ENCODE measurements around the gene ETF1.

ETF1 gene

GRCh38 chr5:138575194-138576015 lies 32.4 kb upstream of the ETF1 start, which contains the start of gene HSPA9:
Gene HSPA9 (minus strand): TSS chr5:138575401. CDS start chr5:138575318, 83 bp downstream.
- H3K27me3 ChIP-seq (replicated peaks; ENCODE audit: control insufficient read depth, insufficient read depth, low read length, poor library complexity, severe bottlenecking): no peaks in the 10 kb centered on the region
- peak; percentile 93 to 97 (median 94) for DNase-seq
- H3K4me3 ChIP-seq (ENCODE audit: insufficient read depth, low read depth, low read length, poor library complexity, severe bottlenecking): peak within 1 kb of the TSS; percentile 95
- H3K9me3 ChIP-seq (ENCODE audit: control insufficient read depth, low read length): no peaks in the 10 kb centered on the region
- peaks cover 12% of the 10 kb centered on the region for H3K4me1 ChIP-seq (ENCODE audit: control insufficient read depth, insufficient read depth, low read length, poor library complexity, severe bottlenecking)
- H3K27ac ChIP-seq (ENCODE audit: insufficient read depth, low read length, poor library complexity, severe bottlenecking): peak within 1 kb of the TSS; percentile 99
- H3K36me3 ChIP-seq (ENCODE audit: control insufficient read depth, insufficient read depth, low read length): peaks cover 24% of the 10 kb centered on the region

DNA sequence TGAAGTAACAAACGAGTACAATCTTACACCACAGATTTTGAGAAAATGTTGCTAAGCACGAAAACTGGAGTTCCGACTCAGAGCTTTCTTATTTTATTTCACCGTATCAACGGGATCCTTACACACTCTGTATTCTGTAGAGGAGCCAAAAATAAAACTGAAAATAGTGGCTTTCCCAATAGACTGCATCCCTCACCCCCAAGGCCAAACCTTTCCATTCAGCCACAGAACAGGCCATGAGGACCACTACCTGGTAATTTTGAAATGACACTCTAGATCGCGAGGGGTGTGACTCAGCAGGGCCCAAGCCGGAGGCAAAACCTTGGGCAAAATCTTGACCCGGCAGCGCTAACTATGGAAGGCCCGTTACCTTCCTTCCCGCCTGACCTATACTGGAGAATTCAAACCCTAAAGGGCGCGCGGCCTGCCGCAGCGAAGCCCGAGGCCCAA lies 31.7 kb upstream of the ETF1 start:
- Histone ChIP-seq H3K36me3 (ENCODE audit: control insufficient read depth, insufficient read depth, low read length) (peaks cover 30% of the 10 kb centered on the region), H3K4me3 (ENCODE audit: insufficient read depth, low read depth, low read length, poor library complexity, severe bottlenecking) (peak overlapping the region; percentile 95), H3K27me3 (replicated peaks; ENCODE audit: control insufficient read depth, insufficient read depth, low read length, poor library complexity, severe bottlenecking) (no peaks in the 10 kb centered on the region), H3K4me1 (ENCODE audit: control insufficient read depth, insufficient read depth, low read length, poor library complexity, severe bottlenecking) (peaks cover 12% of the 10 kb centered on the region), H3K9me3 (ENCODE audit: control insufficient read depth, low read length) (no peaks in the 10 kb centered on the region), H3K27ac (ENCODE audit: insufficient read depth, low read length, poor library complexity, severe bottlenecking) (peak overlapping the region; percentile 99)
- DNase-seq: no peak

- no peak for DNase-seq
- peak overlapping the region; percentile 95 for H3K4me3 ChIP-seq (ENCODE audit: insufficient read depth, low read depth, low read length, poor library complexity, severe bottlenecking)
- no peaks in the 10 kb centered on the region for H3K27me3 ChIP-seq (replicated peaks; ENCODE audit: control insufficient read depth, insufficient read depth, low read length, poor library complexity, severe bottlenecking)
- H3K9me3 ChIP-seq (ENCODE audit: control insufficient read depth, low read length): no peaks in the 10 kb centered on the region
- H3K4me1 ChIP-seq (ENCODE audit: control insufficient read depth, insufficient read depth, low read length, poor library complexity, severe bottlenecking): peaks cover 10% of the 10 kb centered on the region
- peaks cover 36% of the 10 kb centered on the region for H3K36me3 ChIP-seq (ENCODE audit: control insufficient read depth, insufficient read depth, low read length)
- H3K27ac ChIP-seq (ENCODE audit: insufficient read depth, low read length, poor library complexity, severe bottlenecking): peak overlapping the region; percentile 99
Measured at GRCh38 chr5:138573949-138574670, 31.1 kb upstream of the ETF1 start.

DNA sequence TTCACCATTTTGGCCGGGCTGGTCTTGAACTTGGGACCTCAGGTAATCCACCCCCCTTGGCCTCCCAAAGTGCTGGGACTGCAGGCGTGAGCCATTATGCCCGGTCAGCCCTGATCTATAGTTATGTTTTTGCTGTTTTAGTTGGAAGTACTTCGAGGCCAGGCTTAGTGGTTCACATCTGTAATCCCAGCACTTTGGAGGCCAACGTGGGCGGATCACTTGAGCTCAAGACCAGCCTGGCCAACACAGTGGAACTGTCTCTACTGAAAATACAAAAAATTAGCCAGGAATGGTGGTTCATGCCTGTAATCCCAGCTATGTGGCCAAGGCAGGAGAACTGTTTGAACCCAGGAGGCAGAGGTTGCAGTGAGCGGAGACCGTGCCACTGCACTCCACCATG lies 30.2 kb upstream of the ETF1 start:
- H3K9me3 ChIP-seq (ENCODE audit: control insufficient read depth, low read length): no peaks in the 10 kb centered on the region
- no peaks in the 10 kb centered on the region for H3K27me3 ChIP-seq (replicated peaks; ENCODE audit: control insufficient read depth, insufficient read depth, low read length, poor library complexity, severe bottlenecking)
- H3K27ac ChIP-seq (ENCODE audit: insufficient read depth, low read length, poor library complexity, severe bottlenecking): no peak overlapping the region
- DNase-seq: no peak
- peaks cover 10% of the 10 kb centered on the region for H3K4me1 ChIP-seq (ENCODE audit: control insufficient read depth, insufficient read depth, low read length, poor library complexity, severe bottlenecking)
- peaks cover 45% of the 10 kb centered on the region for H3K36me3 ChIP-seq (ENCODE audit: control insufficient read depth, insufficient read depth, low read length)
- no peak overlapping the region for H3K4me3 ChIP-seq (ENCODE audit: insufficient read depth, low read depth, low read length, poor library complexity, severe bottlenecking)

DNA sequence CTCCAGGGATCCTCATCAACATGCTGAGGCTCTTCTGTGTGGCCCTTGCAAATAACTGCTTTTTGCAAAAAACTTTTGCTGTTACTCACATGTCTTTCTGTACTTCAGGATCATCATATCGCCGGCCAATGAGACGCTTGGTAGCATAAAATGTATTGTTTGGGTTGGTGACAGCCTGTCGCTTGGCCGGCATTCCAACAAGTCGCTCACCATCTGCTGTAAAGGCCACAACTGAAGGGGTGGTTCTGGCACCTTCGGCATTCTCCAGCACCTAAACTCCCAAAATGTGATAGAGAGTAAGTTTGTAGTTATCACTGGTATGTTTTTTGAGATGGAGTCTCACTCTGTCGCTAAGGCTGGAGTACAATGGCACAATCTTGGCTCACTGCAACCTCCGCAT lies 27.8 kb upstream of the ETF1 start:
- H3K4me3 ChIP-seq (ENCODE audit: insufficient read depth, low read depth, low read length, poor library complexity, severe bottlenecking): no peak overlapping the region
- no peaks in the 10 kb centered on the region for H3K27me3 ChIP-seq (replicated peaks; ENCODE audit: control insufficient read depth, insufficient read depth, low read length, poor library complexity, severe bottlenecking)
- H3K9me3 ChIP-seq (ENCODE audit: control insufficient read depth, low read length): no peaks in the 10 kb centered on the region
- DNase-seq: no peak
- peaks cover 11% of the 10 kb centered on the region for H3K4me1 ChIP-seq (ENCODE audit: control insufficient read depth, insufficient read depth, low read length, poor library complexity, severe bottlenecking)
- H3K36me3 ChIP-seq (ENCODE audit: control insufficient read depth, insufficient read depth, low read length): peaks cover 66% of the 10 kb centered on the region
- H3K27ac ChIP-seq (ENCODE audit: insufficient read depth, low read length, poor library complexity, severe bottlenecking): no peak overlapping the region

DNA sequence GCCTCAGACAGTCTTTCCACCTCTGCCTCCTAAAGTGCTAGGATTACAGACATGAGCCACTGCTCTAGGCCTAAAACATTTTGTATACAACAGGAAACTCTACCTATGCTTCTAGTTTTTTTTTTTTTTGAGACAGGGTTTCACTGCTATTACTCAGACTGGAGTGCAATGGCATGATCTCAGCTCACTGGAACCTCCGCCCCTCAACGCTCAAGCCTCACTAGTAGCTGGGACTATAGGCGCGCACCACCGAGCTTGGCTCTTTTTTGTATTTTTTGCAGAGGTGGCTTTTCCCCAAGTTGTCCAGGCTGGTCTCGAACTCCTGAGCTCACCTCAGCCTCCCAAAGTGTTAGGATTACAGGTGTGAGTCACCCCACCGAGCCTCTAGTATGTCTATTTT lies 26.7 kb upstream of the ETF1 start:
- Histone ChIP-seq H3K36me3 (ENCODE audit: control insufficient read depth, insufficient read depth, low read length) (peaks cover 70% of the 10 kb centered on the region), H3K4me3 (ENCODE audit: insufficient read depth, low read depth, low read length, poor library complexity, severe bottlenecking) (no peak overlapping the region), H3K4me1 (ENCODE audit: control insufficient read depth, insufficient read depth, low read length, poor library complexity, severe bottlenecking) (peaks cover 19% of the 10 kb centered on the region), H3K9me3 (ENCODE audit: control insufficient read depth, low read length) (no peaks in the 10 kb centered on the region), H3K27ac (ENCODE audit: insufficient read depth, low read length, poor library complexity, severe bottlenecking) (no peak overlapping the region), H3K27me3 (replicated peaks; ENCODE audit: control insufficient read depth, insufficient read depth, low read length, poor library complexity, severe bottlenecking) (no peaks in the 10 kb centered on the region)
- DNase-seq: no peak

DNA sequence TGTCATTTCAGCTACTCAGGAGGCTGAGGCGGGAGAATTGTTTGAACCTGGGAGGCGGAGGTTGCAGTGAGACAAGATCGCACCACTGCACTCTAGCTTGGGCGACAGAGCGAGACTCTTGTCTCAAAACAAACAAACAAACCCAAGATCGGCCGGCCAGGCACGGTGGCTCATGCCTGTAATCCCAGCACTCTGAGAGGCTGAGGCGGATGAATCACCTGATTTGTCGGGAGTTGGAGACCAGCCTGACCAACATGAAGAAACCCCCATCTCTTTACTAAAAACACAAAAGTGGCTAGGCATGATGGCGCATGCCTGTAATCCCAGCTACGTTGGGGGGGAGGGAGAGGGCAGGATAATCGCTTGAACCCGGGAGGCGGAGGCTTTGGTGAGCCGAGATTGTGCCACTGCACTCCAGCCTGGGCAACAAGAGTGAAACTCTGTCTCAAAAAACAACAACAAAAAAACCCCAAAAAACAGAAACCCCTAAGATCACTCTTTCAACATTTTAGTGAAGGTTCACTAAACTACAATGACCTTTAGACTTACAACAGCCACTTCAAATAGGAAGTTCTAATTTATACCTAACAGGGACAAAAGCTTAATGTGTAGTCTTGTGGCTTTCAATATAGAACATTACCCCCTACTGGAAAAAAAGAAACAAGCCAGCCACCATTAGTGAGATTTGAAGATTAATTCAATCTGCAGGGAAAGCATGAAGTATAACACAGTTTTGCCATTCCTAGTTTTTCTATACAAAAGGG lies 25.2 kb upstream of the ETF1 start:
- DNase-seq: no peak
- H3K27me3 ChIP-seq (replicated peaks; ENCODE audit: control insufficient read depth, insufficient read depth, low read length, poor library complexity, severe bottlenecking): no peaks in the 10 kb centered on the region
- no peak overlapping the region for H3K27ac ChIP-seq (ENCODE audit: insufficient read depth, low read length, poor library complexity, severe bottlenecking)
- peaks cover 72% of the 10 kb centered on the region for H3K36me3 ChIP-seq (ENCODE audit: control insufficient read depth, insufficient read depth, low read length)
- H3K9me3 ChIP-seq (ENCODE audit: control insufficient read depth, low read length): no peaks in the 10 kb centered on the region
- no peak overlapping the region for H3K4me3 ChIP-seq (ENCODE audit: insufficient read depth, low read depth, low read length, poor library complexity, severe bottlenecking)
- H3K4me1 ChIP-seq (ENCODE audit: control insufficient read depth, insufficient read depth, low read length, poor library complexity, severe bottlenecking): peaks cover 16% of the 10 kb centered on the region

DNA sequence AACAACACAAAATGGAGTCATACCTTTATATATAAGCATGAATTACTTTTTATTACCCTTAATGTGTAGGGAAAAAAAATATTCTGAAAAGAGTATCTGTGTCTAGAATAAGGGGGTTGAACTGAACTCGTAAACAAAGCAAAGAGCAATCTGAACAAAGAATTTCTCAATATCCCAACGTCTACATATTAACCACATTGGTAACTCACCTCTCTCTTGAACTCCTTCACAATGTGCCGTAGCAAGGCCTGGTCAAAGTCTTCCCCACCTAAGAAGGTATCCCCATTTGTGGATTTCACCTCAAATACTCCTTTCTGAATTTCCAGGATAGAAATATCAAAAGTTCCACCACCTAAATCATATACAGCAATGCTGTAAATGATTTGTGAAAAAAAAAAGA lies 23.8 kb upstream of the ETF1 start:
- Histone ChIP-seq H3K27ac (ENCODE audit: insufficient read depth, low read length, poor library complexity, severe bottlenecking) (no peak overlapping the region), H3K36me3 (ENCODE audit: control insufficient read depth, insufficient read depth, low read length) (peaks cover 61% of the 10 kb centered on the region), H3K4me1 (ENCODE audit: control insufficient read depth, insufficient read depth, low read length, poor library complexity, severe bottlenecking) (peaks cover 16% of the 10 kb centered on the region), H3K4me3 (ENCODE audit: insufficient read depth, low read depth, low read length, poor library complexity, severe bottlenecking) (no peak overlapping the region), H3K27me3 (replicated peaks; ENCODE audit: control insufficient read depth, insufficient read depth, low read length, poor library complexity, severe bottlenecking) (no peaks in the 10 kb centered on the region), H3K9me3 (ENCODE audit: control insufficient read depth, low read length) (no peaks in the 10 kb centered on the region)
- no peak for DNase-seq

GRCh38 chr5:138565100-138565821 lies 22.2 kb upstream of the ETF1 start:
- Histone ChIP-seq H3K4me1 (ENCODE audit: control insufficient read depth, insufficient read depth, low read length, poor library complexity, severe bottlenecking) (peaks cover 16% of the 10 kb centered on the region), H3K9me3 (ENCODE audit: control insufficient read depth, low read length) (no peaks in the 10 kb centered on the region), H3K27me3 (replicated peaks; ENCODE audit: control insufficient read depth, insufficient read depth, low read length, poor library complexity, severe bottlenecking) (no peaks in the 10 kb centered on the region), H3K4me3 (ENCODE audit: insufficient read depth, low read depth, low read length, poor library complexity, severe bottlenecking) (no peak overlapping the region), H3K36me3 (ENCODE audit: control insufficient read depth, insufficient read depth, low read length) (peaks cover 64% of the 10 kb centered on the region), H3K27ac (ENCODE audit: insufficient read depth, low read length, poor library complexity, severe bottlenecking) (peak overlapping the region; percentile 54)
- peak in 2 of 3 donors; percentile 11 to 23 for DNase-seq
